GM12878 (cell line): Measurements from ENCODE around the gene PDK1.

Experiments used
- BCLAF1 ChIP-seq: fragments of 450-650 bp; IDR thresholded peaks from 2 replicates; pipeline ENCODE4 v1.6.1; 2017; ENCODE audit warnings: antibody characterized with exemption, mild to moderate bottlenecking, moderate library complexity
- GABPA ChIP-seq: IDR thresholded peaks from 2 replicates; pipeline ENCODE4 v1.6.1; 2014; ENCODE audit warnings: antibody characterized with exemption, low read depth, mild to moderate bottlenecking, inconsistent platforms
- JUNB ChIP-seq: IDR thresholded peaks from 2 replicates; pipeline ENCODE4 v1.6.1; 2016; ENCODE audit warnings: antibody characterized with exemption, mild to moderate bottlenecking
- JUND ChIP-seq: IDR thresholded peaks from 2 replicates; pipeline ENCODE4 v1.6.1; 2012; ENCODE audit warnings: low read depth, mild to moderate bottlenecking, low read length, improper control_type of control experiment, moderate library complexity
- POLR2A ChIP-seq: IDR thresholded peaks from 2 replicates; pipeline ENCODE4 v1.6.1; 2011; ENCODE audit warnings: low read depth, mild to moderate bottlenecking, low read length
- POLR2AphosphoS2 ChIP-seq: IDR thresholded peaks from 2 replicates; pipeline ENCODE4 v1.6.1; 2011; ENCODE audit warnings: low read depth, mild to moderate bottlenecking, low read length, improper control_type of control experiment, moderate library complexity
- POLR2AphosphoS5 ChIP-seq: IDR thresholded peaks from 2 replicates; pipeline ENCODE4 v1.6.1; 2011; ENCODE audit warnings: mild to moderate bottlenecking, low read length, inconsistent platforms
- RAD21 ChIP-seq: IDR thresholded peaks from 2 replicates; pipeline ENCODE4 v1.6.1; 2011; ENCODE audit warnings: mild to moderate bottlenecking, low read depth, low read length, moderate library complexity; ENCODE audit not compliant: insufficient read depth
- RFX5 ChIP-seq: IDR thresholded peaks from 2 replicates; pipeline ENCODE4 v1.6.1; 2011; ENCODE audit warnings: low read depth, low read length, improper control_type of control experiment
- SMC3 ChIP-seq: IDR thresholded peaks from 2 replicates; pipeline ENCODE4 v1.6.1; 2011; ENCODE audit warnings: low read length, improper control_type of control experiment, borderline replicate concordance
- YY1 ChIP-seq: IDR thresholded peaks from 2 replicates; pipeline ENCODE4 v1.6.1; 2011; ENCODE audit warnings: low read depth, mild to moderate bottlenecking, low read length
- TF ChIP-seq, protein P1 (sequence below), 3 experiments: IDR thresholded peaks in 2 of 3; conservative IDR thresholded peaks in 1 of 3; 2 replicates each; pipeline ENCODE4 v1.5.1; 2011; ENCODE audit warnings: low read depth in 3 of 3, low read length in 3 of 3, mild to moderate bottlenecking in 3 of 3, control low read depth in 2 of 3, moderate library complexity in 2 of 3, inconsistent platforms in 1 of 3, mixed read lengths in 1 of 3; ENCODE audit not compliant: control insufficient read depth in 2 of 3, insufficient read depth in 1 of 3; ENCODE audit errors: extremely low read depth in 1 of 3
- TF ChIP-seq, protein P2 (sequence below): fragments of 450-650 bp; IDR thresholded peaks from 2 replicates; pipeline ENCODE4 v1.6.1; 2017; ENCODE audit warnings: mild to moderate bottlenecking
- TF ChIP-seq, protein P3 (sequence below): fragments of 450-650 bp; IDR thresholded peaks from 2 replicates; pipeline ENCODE4 v1.6.1; 2017; ENCODE audit warnings: mild to moderate bottlenecking, low read depth, inconsistent platforms; ENCODE audit not compliant: poor library complexity, severe bottlenecking

DNA sequence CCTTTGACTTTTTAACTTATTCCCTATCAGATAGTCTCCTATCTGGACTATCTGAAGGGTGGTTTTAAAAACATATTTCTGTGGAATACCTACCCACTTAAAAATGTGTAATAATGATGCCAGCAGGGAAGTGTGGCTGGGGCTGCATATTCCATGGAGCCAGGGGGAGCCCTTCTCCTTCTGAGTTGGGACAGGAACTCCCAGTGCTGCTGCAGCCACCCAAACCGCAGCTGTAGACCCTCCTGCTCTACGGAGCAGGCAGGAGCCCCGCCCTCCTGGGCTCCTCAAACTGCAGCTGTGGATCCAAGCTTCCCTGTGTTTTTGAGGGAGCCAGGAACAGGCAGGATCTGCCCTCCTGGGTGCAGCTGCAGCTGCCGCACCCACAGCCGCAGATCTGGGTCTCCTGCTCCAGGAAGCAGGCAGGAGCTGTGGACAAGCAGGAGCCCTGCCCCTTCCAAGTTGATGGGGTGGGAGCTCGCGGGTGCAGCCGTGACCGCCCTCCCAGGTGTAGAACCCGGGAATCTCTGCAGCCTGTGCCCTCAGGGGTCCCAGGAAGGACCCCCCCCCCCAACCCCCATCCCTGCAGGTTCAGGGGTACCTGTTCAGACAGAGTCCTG, 57.8 kb downstream of the PDK1 start:
- no peak for TF ChIP-seq SMC3
- TF ChIP-seq RAD21: no peak
- TF ChIP-seq, protein P1, sequence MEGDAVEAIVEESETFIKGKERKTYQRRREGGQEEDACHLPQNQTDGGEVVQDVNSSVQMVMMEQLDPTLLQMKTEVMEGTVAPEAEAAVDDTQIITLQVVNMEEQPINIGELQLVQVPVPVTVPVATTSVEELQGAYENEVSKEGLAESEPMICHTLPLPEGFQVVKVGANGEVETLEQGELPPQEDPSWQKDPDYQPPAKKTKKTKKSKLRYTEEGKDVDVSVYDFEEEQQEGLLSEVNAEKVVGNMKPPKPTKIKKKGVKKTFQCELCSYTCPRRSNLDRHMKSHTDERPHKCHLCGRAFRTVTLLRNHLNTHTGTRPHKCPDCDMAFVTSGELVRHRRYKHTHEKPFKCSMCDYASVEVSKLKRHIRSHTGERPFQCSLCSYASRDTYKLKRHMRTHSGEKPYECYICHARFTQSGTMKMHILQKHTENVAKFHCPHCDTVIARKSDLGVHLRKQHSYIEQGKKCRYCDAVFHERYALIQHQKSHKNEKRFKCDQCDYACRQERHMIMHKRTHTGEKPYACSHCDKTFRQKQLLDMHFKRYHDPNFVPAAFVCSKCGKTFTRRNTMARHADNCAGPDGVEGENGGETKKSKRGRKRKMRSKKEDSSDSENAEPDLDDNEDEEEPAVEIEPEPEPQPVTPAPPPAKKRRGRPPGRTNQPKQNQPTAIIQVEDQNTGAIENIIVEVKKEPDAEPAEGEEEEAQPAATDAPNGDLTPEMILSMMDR (IDR thresholded peaks at IDR 0.05 in 2 of 3, conservative IDR thresholded peaks at IDR 0.05 in 1 of 3; ENCODE audit: control insufficient read depth in 2 of 3, extremely low read depth in 1 of 3, insufficient read depth in 1 of 3, low read depth in 3 of 3, low read length in 3 of 3): no peak
- TF ChIP-seq, protein P2, sequence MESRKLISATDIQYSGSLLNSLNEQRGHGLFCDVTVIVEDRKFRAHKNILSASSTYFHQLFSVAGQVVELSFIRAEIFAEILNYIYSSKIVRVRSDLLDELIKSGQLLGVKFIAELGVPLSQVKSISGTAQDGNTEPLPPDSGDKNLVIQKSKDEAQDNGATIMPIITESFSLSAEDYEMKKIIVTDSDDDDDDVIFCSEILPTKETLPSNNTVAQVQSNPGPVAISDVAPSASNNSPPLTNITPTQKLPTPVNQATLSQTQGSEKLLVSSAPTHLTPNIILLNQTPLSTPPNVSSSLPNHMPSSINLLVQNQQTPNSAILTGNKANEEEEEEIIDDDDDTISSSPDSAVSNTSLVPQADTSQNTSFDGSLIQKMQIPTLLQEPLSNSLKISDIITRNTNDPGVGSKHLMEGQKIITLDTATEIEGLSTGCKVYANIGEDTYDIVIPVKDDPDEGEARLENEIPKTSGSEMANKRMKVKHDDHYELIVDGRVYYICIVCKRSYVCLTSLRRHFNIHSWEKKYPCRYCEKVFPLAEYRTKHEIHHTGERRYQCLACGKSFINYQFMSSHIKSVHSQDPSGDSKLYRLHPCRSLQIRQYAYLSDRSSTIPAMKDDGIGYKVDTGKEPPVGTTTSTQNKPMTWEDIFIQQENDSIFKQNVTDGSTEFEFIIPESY: no peak
- no peak for TF ChIP-seq POLR2AphosphoS5
- TF ChIP-seq, protein P3, sequence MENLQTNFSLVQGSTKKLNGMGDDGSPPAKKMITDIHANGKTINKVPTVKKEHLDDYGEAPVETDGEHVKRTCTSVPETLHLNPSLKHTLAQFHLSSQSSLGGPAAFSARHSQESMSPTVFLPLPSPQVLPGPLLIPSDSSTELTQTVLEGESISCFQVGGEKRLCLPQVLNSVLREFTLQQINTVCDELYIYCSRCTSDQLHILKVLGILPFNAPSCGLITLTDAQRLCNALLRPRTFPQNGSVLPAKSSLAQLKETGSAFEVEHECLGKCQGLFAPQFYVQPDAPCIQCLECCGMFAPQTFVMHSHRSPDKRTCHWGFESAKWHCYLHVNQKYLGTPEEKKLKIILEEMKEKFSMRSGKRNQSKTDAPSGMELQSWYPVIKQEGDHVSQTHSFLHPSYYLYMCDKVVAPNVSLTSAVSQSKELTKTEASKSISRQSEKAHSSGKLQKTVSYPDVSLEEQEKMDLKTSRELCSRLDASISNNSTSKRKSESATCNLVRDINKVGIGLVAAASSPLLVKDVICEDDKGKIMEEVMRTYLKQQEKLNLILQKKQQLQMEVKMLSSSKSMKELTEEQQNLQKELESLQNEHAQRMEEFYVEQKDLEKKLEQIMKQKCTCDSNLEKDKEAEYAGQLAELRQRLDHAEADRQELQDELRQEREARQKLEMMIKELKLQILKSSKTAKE: no peak
- no peak for TF ChIP-seq POLR2AphosphoS2
- TF ChIP-seq JUNB: no peak
- TF ChIP-seq GABPA: no peak
- no peak for TF ChIP-seq RFX5
- TF ChIP-seq YY1: no peak
- no peak for TF ChIP-seq POLR2A
- TF ChIP-seq JUND: no peak
- TF ChIP-seq BCLAF1: no peak
